GM13976 (cell line): ENCODE results near the gene SHISAL2B.

ENCODE experiments used
- DNase-seq: peaks from one replicate; pipeline ENCODE4 v3.0.0; 2012; ENCODE audit warnings: low spot score
- in situ Hi-C: fragments of 300-500 bp; cut with MboI; formaldehyde crosslinking; loops from one replicate; pipeline ENCODE4 v1.12.0; 2022; ENCODE audit warnings: low sequenced_read_pairs, mixed read lengths, inconsistent platforms; ENCODE audit not compliant: unreplicated experiment
- TF ChIP-seq, protein P1 (sequence below): IDR thresholded peaks from 2 replicates; pipeline ENCODE4 v1.5.1; 2012; ENCODE audit warnings: borderline replicate concordance, mild to moderate bottlenecking; ENCODE audit not compliant: insufficient read depth; ENCODE audit errors: extremely low read depth, missing control alignments, control extremely low read depth

SHISAL2B gene

DNA sequence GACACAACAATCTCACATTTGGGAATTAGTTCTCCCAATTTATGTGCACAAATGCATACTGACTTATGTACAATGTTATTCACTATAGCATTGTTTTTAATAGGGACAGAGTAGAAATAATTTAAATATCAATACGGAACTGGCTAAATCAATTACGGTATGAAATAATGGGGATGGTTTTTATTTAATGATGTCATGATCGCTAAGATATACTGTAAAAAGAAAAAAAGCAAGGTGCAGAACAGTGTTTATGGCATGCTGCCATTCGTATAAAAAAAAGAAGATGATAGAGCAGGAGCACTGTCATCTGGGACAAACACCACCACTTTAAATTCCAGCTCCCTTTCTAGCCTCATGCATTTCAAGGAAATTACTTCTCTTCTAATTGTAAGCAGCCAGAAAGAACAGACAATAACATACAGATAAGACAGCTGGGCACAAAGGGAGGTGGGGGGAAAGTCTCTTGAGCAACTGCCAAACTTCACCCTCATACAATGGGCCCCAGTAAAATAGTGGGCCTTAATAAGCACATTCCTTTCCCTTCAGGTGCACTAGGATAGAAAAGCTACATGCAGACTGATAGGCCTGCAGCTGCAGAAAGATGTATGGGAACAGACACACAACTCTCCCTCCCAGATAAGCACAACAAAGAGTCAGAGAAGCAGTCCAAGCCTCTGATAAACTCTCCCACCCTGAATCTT is 69.8 kb downstream of the SHISAL2B start:
- DNase-seq, result no peak
- TF ChIP-seq, protein P1, sequence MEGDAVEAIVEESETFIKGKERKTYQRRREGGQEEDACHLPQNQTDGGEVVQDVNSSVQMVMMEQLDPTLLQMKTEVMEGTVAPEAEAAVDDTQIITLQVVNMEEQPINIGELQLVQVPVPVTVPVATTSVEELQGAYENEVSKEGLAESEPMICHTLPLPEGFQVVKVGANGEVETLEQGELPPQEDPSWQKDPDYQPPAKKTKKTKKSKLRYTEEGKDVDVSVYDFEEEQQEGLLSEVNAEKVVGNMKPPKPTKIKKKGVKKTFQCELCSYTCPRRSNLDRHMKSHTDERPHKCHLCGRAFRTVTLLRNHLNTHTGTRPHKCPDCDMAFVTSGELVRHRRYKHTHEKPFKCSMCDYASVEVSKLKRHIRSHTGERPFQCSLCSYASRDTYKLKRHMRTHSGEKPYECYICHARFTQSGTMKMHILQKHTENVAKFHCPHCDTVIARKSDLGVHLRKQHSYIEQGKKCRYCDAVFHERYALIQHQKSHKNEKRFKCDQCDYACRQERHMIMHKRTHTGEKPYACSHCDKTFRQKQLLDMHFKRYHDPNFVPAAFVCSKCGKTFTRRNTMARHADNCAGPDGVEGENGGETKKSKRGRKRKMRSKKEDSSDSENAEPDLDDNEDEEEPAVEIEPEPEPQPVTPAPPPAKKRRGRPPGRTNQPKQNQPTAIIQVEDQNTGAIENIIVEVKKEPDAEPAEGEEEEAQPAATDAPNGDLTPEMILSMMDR, result no peak

DNA sequence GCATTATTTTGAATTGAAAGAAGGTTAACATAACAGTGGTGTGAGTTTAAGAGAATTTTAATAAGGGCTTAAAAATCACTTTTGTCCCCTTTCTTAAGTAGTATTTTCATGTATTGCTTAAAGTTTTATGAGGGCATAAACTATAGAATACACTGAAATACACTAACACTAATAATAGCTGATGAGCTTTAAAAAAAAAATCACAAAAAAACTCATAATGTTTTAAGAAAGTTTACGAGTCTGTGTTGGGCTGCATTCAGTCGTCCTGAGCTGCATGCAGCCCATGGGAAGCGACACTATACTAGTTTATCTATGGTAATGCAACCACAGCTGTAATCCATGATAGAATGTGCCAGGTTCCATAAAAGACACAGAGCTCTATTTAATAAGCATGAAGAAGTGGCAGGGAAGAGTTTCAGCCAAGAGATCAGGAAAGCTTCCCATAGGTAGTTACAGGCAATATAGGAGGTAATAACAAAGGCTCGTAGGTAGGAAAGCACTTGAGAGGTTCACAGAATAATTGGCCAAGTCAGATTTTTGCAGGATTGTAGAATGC is 73.7 kb downstream of the SHISAL2B start:
- in situ Hi-C loops, result no loop called here
- DNase-seq, result no peak
- TF ChIP-seq, protein P1, result no peak

More for the DNA sequence above, 69.8 kb downstream of the SHISAL2B start:
- in situ Hi-C loops, result no loop called here

DNA sequence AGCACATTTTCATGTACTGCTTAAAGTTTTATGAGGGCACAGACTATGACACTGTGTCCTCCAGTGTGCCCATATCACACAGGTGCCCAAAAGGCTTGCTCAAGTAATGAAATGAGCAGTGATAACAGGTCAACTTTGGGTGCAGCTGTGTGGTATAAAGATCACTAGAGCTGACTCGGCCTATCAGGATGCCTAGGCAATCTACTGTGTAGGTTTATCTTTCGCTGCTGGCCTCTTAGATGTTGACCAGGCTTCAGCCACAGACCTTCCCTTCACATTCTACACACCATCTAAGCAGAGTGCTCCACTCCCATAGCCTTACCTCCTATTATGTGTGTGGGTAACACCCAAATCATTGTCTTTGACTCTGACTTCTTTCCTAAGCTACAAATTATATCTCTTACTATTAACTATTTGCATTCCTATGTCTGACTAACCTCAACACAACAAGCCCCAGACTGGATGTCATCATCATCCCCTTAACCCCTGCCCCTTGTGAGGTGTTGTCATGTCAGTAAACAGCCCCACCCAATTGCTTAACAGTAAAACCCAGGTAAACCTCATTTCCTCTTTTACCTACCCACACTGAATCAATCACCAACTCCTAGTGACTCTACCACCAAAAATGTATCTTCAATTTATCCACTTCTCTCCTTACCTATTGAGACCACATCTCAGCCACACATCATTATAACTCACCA is 75.7 kb downstream of the SHISAL2B start:
- in situ Hi-C loops, result no loop called here
- no peak for DNase-seq
- TF ChIP-seq, protein P1, result no peak

DNA sequence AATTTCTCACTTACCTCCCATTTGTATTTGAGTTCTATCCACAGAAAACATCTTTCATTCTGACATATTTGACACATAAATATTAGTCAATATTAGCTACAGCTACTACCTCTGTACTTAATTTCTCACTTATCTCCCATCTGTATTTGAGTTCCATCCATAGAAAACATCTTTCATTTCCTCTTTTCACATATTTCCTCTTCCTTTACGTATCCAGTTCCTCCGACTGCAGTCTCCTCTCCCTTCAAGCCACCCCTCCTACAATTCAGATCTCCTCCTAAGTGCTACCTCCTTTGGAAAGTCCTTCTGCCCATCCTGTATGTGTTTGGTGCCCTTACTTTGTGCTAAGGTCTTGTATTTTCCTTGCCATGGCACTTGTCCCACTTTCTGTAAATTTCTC is 76.6 kb downstream of the SHISAL2B start:
- TF ChIP-seq, protein P1, result no peak
- in situ Hi-C loops, result no loop called here
- DNase-seq, result no peak
